HG03354 (cell line): ENCODE measurements around the gene STATH.
"Not testable (repeated sequence)": the region's sequence is repeated elsewhere in the genome, so short reads cannot be mapped to it uniquely, and the experiment has no call there.

Source experiments
- ATAC-seq: cut with Tn5 transposase; IDR thresholded peaks from one replicate; pipeline ENCODE4 v1.9.1; 2021; ENCODE audit warnings: mild to moderate bottlenecking; ENCODE audit not compliant: unreplicated experiment, poor library complexity, severe bottlenecking

Gene STATH

DNA sequence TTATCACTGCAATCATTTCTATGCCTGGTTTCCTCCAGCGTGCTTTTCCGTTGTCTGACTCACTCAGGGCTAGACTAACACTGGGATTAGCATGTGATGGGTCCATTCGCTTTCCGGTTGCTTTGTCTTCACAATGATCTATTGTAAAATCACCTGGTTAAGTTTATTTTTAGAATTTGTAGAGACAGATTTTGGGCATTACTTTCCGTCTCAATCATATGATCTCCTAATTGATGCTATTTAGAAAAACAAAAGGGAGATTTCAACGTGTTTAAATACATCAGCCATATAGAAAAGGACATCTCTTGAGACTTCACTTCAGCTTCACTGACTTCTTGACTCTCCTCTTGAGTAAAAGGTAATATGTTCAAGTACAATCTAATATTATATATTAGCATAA lies 54.4 kb downstream of the STATH start, which contains the start of gene HTN1:
Gene HTN1 (plus strand): TSS at position 301 of the 400 bp plus-strand sequence. CDS start 2,639 bp downstream, outside the sequence.
- ATAC-seq = not testable (repeated sequence)
